Suppressor macrophage treated with lipopolysaccharide for 4 hours (primary cell): ENCODE measurements around the gene ANKRD30BL.
A peak's percentile ranks its signal among the peaks of the same experiment; 100 is the strongest.
"Not testable (repeated sequence)": the region's sequence is repeated elsewhere in the genome, so short reads cannot be mapped to it uniquely, and the experiment has no call there.

ENCODE experiments used
- DNase-seq: peaks from one replicate; pipeline ENCODE4 v3.0.0-alpha.2; 2020

The ANKRD30BL gene

GRCh38 chr2:132161161-132162124 is at the start of gene ANKRD30BL:
Gene ANKRD30BL, minus strand, starts transcription at chr2:132161952. Its CDS starts 247 bp downstream, at chr2:132161705.
- not testable (repeated sequence) for DNase-seq

- not testable (repeated sequence) for DNase-seq
These were observed 41.1 kb upstream of the ANKRD30BL start for GRCh38 chr2:132202866-132203265.

GRCh38 chr2:132192854-132193253 is 31.1 kb upstream of the ANKRD30BL start:
- DNase-seq: not testable (repeated sequence)

- DNase-seq: not testable (repeated sequence)
These were observed 5.3 kb upstream of the ANKRD30BL start for GRCh38 chr2:132167100-132167499.

GRCh38 chr2:132162125-132162660 is 441 bp upstream of the ANKRD30BL start:
- not testable (repeated sequence) for DNase-seq

- peak; percentile 68 for DNase-seq
These were observed 15.0 kb downstream of the ANKRD30BL start for GRCh38 chr2:132146774-132147173.
